GOT3 (cell line): ENCODE measurements around the gene XCR1.
"Not testable (repeated sequence)": the region's sequence is repeated elsewhere in the genome, so short reads cannot be mapped to it uniquely, and the experiment has no call there.

ENCODE experiments used
- DNase-seq: peaks from one replicate; lab custom pipeline; 2025; ENCODE audit warnings: mixed read lengths; lab: John Stamatoyannopoulos, UW

The XCR1 gene, protein sequence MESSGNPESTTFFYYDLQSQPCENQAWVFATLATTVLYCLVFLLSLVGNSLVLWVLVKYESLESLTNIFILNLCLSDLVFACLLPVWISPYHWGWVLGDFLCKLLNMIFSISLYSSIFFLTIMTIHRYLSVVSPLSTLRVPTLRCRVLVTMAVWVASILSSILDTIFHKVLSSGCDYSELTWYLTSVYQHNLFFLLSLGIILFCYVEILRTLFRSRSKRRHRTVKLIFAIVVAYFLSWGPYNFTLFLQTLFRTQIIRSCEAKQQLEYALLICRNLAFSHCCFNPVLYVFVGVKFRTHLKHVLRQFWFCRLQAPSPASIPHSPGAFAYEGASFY

DNA sequence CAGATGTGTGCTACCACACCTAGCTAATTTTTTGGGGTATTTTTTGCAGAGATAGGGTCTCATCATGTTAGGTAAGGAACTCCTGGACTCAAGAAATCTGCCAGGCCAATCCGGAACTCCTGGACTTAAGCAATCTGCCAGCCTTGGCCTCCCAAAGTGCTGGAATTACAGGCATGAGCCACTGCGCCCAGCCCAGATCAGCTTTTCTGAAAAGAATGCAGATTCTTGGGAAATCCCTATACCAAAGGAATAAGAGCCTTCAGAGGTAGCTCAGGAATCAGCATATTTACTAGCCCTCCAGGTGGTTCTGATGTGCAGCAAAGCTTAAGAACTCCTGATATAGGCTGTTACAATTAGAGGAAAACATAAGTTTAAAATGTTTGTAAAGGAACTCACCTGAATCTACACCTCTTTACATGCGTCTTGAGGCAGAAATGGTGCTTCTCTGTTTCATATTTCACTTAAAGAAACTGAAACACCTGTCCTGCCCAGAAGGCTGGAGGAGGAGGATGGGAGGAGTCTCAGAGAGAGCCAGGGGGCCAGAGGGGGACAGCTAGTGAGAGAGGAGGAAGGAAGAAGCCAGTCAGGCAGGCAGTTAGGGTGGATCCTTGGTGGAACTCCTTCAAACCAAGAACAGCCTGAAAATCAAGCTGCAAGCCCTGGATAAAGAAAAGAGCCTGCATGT, at the start of gene XCR1:
Gene XCR1, minus strand, starts transcription at position 463 of the 685 bp plus-strand sequence. CDS start 5,536 bp downstream, outside the sequence.
- no peak for DNase-seq

DNA sequence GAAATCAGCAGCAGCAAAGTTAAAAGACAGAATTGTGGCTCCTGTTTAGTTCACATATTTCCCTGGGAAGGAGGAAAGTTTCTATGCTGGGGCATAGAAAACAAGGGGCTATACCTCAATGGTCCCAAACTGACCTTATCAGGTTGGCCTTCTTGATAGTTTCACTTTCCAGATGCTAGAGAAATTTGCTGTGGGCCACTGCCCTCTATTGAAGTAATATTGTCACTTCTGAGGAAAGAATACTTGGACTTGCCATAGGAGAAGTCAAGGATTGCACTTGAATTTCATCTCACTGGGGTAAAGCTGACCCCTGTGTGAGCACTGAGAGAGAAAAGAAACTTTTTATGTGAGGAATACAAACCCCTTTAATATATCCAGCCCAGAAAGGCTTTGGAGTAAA, 49.3 kb upstream of the XCR1 start:
- DNase-seq = no peak

DNA sequence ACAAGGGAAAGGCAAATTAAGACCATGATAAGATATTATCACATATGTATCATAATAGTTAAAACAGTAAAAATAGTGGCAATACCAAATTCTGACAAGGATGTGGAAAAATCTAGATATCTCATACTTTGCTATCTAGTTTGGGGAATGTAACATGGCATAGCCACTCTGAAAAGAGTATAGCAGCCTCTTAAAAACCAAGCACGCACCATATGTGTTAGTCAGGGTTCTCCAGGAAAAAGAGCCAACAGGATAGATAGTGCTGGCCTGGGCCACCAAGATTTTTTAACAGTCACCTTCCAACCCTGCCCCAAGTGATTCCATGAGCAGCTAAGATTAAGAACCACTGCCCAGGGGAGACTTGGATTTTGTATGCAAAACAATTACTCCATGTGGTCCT, 48.5 kb upstream of the XCR1 start:
- DNase-seq = no peak

DNA sequence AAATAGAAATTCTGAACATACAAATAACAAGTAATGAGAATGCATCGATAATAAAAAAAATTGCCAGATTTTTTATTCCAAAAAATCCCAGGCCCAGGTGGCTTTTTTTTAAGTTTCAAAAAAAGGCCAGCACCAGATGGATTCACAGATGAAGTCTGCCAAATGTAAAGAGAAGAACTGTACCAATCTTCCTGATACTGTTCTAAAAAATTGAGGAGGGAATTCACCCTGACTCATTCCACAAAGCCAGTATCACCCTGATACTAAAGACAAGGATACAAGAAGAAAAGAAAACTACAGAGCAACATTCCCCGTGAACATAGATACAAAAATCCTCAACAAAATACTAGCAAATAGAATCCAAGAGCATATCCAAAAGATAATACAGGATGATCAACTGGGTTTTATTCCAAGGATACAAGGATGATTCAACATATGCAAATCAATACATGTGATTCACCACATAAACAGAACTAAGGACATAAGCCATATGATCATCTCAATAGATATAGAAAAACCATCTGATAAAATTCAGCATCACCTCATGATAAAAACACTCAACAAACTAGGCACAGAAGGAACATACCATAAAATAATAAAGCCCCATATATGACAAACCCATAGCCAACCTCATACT, 44.1 kb upstream of the XCR1 start:
- no peak for DNase-seq

DNA sequence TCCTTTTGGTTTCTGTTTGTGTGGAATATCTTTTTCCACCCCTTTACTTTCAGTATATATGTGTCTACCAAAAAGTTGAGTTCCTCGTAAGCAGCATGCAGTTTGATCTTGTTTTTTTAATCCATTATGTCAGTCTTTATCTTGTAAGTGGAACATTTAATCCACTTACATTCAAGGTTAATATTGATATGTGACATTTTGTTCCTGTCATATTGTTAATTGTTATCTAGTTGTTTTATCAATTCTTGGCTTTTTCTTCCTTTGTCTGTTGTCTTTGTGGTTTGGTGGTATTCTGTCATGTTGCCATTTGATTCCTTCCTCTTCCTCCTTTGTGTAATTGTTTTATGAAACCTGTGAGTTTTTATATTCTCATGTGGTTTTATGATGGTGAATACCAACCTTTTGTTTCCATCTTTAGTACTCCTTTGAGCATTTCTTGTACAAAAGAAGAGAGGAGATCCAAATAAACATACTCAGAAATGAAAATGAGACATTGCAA, 43.4 kb upstream of the XCR1 start:
- DNase-seq = no peak

DNA sequence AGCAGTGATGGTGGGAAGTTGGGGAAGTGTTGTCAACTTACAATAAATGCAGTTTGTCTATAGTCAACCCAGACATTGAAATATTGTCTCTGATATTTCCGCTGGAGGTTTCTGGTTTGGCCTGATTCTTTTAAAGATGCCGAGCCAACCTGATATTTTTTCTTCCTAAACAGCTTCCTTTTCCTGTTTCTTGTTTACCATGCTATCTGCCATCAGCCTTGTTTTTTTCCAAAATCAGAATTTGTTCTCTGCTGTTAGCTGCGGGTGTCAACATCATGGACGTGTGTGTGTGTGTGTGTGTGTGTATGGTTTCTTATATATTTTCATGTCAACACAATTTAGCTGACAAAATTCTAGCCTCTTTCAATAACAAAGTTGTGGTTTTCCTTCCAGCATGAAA, 41.2 kb upstream of the XCR1 start:
- no peak for DNase-seq

DNA sequence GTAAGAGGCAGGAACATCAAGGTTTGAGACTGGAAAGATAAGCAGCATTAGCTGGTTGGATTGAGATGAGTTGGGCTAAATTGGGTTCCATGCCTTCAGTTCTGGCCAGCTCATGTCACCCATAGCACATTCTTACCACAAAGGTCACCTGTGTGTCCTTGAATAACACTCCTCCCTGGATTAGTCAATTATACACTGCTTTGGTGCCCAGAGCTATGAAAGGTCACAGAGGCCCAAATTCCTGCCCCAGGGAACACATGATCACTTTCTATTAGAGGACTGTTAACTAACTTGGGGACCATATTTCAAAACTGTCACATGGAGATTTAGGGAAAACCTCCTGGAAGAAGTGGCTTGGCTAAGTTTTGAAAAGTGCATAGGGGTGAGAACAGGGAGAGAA, 40.1 kb upstream of the XCR1 start:
- DNase-seq = no peak

DNA sequence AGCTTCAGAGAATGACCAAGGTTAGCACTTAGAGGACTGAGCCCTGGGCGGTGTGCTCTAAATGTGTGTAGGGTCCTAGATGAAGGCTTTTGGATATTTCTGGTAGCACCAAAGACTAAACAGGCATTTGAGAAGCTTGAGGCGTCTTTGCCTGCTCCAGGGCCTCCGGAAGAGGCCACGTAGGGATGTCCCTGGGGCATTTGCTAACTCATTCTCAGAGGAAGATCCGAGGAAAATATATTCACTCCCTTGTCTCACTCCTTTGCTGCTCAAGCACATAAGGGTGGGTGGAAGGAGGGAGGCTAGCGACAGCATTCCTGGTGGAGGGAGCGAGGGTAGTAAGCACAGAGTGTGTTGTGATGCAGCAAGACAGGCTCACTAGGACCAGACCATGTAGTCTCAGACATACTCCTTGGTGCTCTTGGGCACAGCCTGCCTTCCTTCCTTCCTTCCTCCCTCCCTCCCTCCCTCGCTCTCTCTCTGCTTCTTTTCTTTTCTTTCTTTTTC, 38.5 kb upstream of the XCR1 start:
- no peak for DNase-seq

DNA sequence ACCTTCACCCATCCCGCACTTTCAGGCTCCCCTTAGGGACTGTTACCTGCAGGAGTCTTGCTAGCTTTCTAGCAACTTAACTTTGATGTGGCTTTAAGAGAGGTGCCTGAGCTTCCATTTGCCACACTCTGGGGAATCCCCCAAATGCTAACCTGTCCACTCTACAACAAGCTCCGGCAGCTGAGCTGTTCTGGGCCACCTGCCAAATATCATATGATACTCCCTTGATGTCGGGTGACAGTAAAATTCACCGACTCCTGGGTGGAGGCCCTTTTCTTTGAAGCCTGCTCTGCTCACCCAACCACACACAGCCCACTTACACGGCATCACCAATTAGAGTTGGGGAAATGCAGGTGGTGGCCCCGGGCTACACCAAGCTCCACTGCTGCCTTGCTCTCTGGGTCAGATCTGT, 38.0 kb upstream of the XCR1 start:
- no peak for DNase-seq

DNA sequence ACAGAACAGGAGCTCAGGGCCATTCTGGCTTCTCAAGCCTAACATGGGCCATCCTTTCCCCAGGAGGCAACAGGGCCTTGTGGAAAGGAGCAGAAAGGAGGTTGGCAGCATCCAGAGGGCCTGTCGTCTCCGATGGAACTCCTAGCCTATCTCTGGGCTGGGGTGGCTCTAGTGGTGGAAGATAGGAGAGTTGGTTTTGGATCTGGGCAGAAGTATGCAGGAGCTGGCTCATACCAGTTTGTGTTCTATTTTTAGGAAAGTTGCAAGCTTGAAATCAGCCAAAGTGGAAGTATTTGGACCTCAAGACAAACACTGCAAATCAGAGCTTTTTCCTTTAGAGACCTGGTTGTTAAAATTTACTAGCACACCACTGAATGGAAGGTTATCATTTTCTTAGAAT, 35.4 kb upstream of the XCR1 start:
- no peak for DNase-seq

DNA sequence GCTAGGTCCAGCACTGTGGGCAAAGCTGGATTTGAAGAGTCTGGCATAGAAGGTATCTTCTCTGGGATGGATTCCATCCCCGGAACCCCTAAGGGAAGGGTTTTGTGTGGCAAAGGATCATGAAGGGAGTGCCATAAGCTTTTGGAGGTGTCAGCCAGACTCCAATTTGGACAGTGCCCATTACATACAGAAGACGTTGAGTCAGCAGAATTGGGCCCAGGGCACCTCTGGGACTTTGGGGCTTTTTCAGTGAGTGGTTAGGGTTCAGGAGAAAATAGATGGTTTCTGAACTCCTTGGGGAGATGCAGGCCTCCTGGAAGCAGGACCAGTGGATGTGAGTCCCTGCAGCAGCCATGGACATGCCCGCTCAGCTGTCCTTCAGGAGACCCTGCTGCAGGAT, 34.6 kb upstream of the XCR1 start:
- DNase-seq = no peak

DNA sequence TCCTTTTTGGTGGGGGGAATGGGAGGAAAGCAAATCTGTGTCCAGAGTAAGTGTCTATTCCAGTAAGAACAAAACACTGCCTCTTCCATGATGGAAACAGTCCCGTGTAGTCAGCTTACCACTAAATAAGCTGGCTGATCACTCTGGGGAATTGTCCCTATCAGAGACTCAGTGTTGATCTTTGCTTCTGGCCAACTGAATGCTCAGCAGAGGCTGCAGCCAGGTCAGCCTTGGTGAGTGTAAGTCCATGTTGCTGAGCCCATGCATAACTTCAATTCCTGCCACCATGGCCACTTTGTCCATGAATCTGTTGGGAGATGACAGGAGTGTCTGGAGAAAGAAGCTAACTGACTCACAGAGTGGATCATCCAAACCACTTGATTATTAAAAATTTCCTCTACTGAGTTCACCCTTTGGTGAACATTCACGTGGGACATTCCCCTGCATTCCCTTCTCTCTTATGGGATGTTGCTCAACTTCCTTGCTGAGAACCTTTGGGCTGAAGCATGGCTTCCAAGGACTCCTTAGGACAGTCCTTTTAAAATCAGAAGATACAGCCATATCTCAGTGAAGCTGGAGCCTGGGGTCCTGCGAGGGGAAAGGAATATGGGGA, 33.9 kb upstream of the XCR1 start:
- no peak for DNase-seq

DNA sequence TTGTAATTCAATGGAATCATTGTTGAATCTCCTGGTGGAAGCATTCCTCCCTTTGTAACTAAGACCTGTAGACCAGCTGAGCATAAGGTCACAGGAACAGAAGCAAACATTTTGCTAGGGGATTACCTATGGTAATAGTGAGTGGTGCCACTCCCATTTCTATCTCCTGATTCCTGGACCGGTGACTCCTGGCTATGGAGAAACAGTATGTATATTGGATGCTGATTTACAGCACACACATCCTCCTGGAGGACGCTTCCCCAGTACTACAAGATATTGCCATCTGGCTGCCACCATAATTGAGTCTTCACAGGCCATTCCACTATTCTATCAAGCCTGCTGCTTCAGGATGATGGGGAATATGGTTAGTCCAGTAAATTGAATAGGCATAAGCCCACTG, 33.3 kb upstream of the XCR1 start:
- DNase-seq = no peak

DNA sequence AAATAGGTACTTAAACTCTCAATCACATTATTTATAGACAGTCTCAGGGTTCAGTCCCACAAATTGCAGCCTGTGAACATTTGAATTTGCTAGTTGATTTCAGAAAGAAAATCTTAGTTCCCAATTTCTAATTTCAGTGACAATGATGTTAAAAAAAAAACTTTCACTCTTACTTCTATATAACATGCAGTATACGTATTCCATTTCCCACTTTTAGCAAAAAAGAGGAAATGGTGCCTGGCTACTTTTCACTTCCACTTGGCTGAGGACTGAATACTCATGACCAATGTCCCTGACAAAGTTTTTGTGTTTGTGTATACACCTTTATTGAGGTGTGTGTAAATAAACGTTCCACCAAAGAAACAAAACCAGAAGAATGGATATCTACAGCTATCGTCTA, 32.1 kb upstream of the XCR1 start:
- no peak for DNase-seq

DNA sequence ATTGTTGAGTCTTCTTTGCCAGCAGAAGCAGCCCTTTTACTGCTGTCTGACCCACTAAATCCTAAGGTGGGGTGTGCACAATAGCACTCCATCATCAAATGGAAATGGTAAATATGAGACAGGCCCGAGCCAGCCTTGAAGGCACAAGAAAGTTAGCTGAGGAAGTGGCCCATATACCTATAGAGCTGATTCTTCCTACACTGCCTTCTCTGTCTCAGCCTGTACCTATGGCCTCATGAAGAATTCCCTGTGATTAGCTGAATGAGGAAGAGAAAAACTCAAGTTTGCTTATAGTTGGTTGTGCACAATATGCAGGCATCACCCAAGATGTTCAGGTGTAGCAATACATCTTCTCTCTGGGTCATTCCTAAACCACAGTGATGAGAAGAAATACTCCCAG, 31.7 kb upstream of the XCR1 start:
- no peak for DNase-seq

DNA sequence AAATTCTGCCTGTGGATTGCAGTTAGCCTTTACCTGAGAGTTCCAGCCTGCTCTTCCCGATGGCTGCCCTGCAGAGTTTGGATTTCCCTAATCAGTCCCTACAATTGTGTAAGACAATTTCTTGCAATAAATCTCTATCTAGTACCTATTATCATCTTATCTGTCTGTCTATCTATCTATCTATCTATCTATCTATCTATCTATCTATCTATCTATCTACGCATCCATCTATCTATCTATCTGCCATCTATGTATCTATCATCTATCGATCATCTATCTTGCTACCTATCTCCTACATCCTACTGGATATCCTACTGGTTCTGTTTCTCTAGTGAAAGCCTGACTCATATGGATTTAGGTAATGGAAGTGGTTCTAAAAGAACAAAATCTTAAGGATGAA, 30.4 kb upstream of the XCR1 start:
- DNase-seq = no peak

DNA sequence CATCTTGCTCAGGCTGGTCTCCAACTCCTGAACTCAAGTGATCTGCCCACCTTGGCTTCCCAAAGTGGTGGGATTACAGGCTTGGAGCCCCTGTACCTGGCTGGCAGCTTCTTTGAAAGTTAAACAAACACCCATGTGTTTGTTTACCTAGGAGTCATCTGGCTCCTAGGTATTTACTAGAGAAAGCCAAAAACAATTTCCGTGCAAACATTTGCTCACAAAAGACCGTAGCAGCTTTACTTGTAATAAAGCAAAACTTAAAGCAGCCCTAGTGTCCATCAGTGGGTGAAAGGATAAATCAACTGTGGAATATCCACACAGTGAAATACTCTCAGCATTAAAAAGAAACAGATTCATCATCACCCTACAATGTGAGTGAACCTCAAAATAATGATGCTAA, 29.4 kb upstream of the XCR1 start:
- DNase-seq = no peak

DNA sequence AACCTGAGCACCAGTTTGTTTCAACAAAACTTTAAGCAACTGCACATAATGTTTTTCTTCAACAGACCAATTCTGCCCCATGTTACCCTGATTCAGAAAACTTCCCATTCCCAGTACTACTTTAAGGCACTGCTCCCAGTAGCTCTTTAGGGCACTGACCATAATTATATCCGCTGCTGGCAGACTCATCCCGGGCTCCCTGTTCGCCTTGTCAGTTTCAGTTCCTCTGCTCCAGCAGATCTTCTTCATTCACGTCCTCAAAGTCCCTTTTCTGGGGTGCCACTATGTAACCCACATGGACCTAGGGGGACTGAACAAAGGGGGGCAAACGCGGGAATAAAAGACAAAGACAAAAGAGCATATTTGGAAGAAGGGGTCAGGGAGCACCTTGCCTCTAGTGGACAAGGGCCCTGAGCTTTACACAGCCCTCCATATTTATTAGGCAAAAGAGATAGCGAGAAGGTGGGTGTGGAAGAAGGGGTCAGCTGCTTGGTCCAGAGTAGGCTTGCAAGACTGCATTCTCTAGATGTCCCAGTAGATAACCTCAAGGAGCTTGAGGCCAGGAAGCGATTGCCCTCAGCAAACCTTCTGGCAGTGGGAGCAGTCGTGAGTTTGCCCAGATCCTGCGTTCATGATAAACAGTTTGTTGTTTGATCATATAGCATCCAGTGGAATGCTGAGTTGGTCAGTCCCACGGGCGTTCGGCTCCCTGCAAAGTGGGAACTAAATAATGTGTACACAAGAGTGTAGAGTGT, 26.7 kb upstream of the XCR1 start:
- not testable (repeated sequence) for DNase-seq

DNA sequence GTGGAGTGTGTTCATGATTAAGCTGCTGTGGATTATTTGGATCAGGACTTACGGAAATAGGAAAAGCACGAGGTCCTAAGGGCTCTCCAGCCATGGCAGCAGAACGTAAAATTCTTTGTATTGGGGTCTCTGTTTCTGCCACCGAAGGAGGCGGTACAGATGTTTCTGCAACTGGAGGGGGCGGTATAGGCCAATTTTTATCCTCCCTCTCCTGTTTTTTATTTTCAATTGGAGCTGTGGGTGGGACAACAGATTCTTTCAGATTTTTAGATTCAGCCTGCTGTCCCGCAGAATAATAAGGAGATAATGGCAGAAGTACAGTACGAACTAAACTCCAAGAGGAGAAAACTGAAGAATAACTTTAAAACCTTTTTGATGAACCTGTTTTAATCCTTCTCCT, 26.0 kb upstream of the XCR1 start:
- DNase-seq = not testable (repeated sequence)

DNA sequence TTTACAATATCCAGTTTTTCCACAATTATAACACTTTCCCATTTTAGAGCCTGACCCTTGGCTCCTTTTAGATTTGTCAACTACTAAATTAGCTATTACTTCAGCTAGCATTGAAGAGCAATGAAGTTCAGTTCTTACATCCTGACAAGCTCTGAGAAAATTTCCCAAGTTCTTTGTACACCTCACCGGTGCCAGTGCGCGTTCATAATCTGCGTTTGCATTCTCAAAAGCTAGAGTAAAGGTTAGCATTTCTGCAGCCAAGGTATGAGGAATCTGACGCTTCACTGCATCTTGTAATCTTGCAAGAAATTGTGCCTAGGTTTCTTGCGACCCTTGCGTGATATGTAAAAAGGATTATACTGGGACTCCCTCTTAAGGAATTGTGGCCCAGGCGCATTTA, 25.2 kb upstream of the XCR1 start:
- no peak for DNase-seq

DNA sequence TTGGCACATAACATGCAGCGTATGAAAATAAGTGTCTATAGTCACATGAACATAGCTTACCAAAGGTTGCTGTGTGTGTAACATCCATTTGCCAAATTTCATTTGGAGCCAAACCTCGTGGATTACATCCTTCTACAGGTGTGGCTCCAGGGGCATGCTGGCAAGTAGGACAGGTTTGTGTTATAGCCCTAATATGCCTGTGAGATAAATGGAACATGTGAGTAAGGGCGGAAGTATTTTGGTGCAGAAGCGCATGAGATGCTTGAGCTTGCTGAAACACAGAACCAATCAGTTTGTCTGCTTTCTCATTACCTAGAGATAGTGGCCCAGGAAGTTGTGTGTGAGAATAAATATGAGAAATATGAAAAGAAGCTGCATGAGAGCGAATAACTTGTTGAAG, 21.8 kb upstream of the XCR1 start:
- no peak for DNase-seq

DNA sequence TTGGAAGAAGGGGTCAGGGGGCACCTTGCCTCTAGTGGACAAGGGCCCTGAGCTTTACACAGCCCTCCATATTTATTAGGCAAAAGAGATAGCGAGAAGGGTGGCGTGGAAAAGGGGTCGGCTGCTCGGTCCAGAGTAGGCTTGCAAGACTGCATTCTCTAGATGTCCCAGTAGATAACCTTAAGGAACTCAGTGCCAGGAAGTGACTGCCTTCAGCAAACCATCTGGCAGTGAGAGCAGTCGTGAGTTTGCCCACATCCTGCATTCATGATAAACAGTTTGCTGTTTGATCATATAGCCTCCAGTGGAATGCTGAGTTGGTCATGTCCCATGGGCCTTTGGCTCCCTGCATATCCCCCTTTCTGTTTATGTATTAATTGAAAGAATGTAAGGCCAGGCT, 18.9 kb upstream of the XCR1 start:
- DNase-seq = not testable (repeated sequence)
